Fibroblast of the aortic adventitia (primary cell): ENCODE measurements around the gene TBL1X. TPM values are rescaled to one million over a fixed set of nuclear protein-coding genes. Genes with fewer than 3 reads are reported as not detected.
"Not testable (repeated sequence)": the region's sequence is repeated elsewhere in the genome, so short reads cannot be mapped to it uniquely, and the experiment has no call there.

Experiments
- DNase-seq: peaks from one replicate; pipeline ENCODE4 v3.0.0-alpha.2; 2010; ENCODE audit warnings: low read depth
- H3K4me3 ChIP-seq: 2 replicates; pipeline ENCODE4 v1.5.1; 2011; ENCODE audit warnings: low read depth, mild to moderate bottlenecking, control low read depth, low read length, moderate library complexity
- total RNA-seq: library from RNA; depleted of rRNA; stranded (reverse); fragments of >200 nt; gene quantifications from 2 replicates; pipeline ENCODE4 v1.2.3, GENCODE V29; 2012; ENCODE audit warnings: low replicate concordance
- TF ChIP-seq, protein P1 (sequence below): IDR thresholded peaks from 2 replicates; pipeline ENCODE4 v1.5.1; 2011; ENCODE audit warnings: mild to moderate bottlenecking, low read length, control low read depth, inconsistent platforms; ENCODE audit not compliant: insufficient read depth

TBL1X gene
- total RNA-seq, 1 donor: 15.6 TPM

DNA sequence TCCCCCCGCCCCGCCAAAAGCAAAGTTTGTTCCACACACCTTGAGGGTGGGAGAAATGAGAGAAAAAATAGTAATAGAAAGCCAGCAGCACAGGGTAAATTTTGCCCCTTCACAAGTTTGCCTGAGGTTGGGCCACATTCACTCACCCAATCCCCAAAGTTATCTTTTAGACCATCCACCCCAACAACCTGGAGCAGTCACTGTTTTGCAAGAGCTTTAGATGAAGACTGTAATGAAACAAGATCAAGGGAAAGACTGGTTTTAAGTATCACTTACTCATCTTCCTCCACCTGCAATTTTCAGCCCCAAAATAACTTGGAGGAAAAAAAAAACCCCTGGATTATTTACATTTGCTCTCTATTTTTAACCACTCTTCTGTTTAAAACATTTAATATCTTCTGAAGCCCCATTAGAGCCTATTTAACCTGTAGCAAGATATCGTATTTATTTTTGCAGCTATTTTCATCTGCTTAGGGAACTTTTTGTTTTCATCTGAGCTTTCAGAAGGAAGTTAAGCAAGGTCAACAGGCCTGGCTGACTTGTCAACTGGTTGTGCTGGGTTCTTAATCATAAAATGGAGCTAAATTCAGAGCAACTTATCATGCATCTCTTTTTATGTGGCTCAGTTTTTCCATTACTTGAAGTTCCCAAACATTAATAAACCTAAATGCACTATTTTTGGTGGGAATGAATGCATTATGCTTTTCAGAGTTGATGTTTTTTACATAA, 24.6 kb upstream of the TBL1X start:
- DNase-seq: no peak
- TF ChIP-seq, protein P1, sequence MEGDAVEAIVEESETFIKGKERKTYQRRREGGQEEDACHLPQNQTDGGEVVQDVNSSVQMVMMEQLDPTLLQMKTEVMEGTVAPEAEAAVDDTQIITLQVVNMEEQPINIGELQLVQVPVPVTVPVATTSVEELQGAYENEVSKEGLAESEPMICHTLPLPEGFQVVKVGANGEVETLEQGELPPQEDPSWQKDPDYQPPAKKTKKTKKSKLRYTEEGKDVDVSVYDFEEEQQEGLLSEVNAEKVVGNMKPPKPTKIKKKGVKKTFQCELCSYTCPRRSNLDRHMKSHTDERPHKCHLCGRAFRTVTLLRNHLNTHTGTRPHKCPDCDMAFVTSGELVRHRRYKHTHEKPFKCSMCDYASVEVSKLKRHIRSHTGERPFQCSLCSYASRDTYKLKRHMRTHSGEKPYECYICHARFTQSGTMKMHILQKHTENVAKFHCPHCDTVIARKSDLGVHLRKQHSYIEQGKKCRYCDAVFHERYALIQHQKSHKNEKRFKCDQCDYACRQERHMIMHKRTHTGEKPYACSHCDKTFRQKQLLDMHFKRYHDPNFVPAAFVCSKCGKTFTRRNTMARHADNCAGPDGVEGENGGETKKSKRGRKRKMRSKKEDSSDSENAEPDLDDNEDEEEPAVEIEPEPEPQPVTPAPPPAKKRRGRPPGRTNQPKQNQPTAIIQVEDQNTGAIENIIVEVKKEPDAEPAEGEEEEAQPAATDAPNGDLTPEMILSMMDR: no peak
- no peak overlapping the region for H3K4me3 ChIP-seq

DNA sequence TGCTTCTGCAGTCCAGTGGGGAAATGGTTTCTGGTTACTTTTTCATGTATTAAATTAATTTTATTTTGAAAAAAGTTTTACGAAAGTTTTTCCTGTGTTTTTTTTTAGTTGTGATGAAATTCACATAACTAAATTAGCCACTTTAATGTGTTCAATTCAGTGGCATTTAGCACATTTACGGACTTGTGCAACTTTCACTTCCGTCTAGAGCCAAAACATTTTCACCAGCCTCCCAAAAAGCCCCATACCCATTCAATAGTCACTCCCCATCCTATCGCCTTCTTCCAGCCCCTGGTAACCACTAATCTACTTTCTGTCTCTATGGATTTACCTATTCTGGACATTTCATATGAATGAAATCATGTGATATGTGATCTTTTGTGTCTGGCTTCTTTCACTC, 22.8 kb upstream of the TBL1X start:
- no peak for DNase-seq
- TF ChIP-seq, protein P1: no peak
- no peak overlapping the region for H3K4me3 ChIP-seq

DNA sequence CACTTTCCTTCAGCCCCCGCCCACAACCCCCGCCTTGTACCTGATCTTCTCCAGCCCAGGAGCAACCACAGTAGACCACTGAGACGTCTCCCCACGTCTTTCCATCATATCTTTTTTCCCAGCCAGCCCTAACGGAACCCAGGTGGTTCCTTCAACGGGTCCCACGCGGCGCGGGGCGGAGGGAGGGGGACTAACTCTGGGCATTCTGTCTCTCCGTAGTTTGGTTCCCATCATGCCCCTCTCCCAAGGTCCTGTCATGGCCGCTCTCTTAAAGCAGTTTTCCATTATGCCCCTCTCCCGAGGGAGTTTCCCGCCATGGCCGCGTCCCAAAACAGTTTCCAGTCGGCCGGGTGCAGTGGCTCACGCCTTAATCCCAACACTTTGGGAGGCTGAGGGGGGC, 21.5 kb upstream of the TBL1X start:
- TF ChIP-seq, protein P1: no peak
- H3K4me3 ChIP-seq: no peak overlapping the region
- no peak for DNase-seq

DNA sequence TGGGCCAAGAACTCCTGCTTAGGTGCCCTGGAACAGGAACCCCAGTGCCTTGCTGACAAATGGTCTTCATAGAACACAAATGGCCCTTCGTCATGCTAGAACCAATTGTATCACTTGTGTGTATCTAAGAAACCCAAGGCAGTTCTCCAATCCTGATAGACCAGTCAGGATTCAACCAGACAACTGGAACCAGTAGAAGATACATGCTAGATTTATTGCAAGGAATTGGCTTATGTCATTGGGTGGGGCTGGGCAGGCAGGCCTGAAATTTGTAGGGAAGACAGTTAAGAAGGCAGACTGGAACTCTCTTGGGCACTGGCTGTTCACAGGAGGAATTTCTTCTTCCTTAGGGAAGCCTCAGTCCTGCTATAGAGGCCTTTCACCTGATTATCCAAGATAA, 17.0 kb upstream of the TBL1X start:
- TF ChIP-seq, protein P1: no peak
- DNase-seq: peak; percentile 1
- no peak overlapping the region for H3K4me3 ChIP-seq

DNA sequence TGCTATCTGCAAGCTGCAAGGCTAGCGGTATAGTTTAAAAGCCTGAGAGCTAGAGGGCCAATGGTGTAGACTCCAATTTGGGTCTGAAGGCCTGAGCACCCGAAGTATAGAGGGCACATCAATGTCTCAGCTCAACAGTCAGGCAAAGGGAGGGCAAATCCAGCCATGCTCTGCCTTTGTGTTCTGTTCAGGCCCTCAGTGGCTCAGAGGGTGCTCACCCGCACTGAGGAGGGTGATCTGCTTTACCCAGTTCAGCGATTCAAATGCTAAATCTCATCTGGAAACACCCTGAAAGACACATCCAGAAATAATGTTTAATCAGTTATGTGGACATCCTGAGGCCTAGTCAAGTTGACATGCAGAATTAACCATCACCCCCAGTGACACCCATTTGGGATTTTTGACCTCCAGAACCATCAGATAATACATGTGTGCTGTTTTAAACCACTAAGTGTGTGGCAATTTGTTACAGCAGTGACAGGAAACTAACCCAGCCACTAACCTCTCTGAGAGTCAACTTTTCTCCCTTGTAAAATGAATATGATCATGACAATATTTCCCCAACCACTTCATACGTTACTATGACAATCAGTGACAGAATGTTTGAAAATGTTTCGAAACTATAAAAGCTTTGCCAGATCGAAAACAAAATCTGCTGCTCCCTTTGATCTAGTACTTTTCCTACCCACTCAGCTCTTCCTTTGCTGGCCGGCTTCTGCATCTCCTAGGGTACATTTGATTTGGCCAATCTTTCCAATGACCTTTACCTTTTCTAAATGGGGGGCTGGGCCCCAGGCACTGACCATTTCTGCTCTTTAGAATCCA, 8.4 kb upstream of the TBL1X start:
- no peak overlapping the region for H3K4me3 ChIP-seq
- TF ChIP-seq, protein P1: no peak
- no peak for DNase-seq

DNA sequence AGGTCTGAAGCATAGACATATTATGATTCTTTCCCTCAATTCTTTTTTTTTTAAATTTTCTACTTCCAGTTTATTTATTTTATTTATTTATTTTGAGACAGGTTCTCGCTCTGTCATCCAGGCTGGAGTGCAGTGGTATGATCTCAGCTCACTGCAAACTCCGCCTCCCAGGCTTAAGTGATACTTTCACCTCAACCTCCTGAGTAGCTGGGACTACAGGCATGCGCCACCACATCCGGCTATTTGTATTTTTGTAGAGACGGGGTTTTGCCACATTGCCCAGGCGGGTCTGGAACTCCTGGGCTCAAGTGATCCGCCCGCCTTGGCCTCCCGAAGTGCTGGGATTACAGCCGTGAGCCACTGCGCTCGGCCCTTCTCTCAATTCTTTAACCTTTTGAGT, 6.8 kb upstream of the TBL1X start:
- H3K4me3 ChIP-seq, DNase-seq: not testable (repeated sequence)

DNA sequence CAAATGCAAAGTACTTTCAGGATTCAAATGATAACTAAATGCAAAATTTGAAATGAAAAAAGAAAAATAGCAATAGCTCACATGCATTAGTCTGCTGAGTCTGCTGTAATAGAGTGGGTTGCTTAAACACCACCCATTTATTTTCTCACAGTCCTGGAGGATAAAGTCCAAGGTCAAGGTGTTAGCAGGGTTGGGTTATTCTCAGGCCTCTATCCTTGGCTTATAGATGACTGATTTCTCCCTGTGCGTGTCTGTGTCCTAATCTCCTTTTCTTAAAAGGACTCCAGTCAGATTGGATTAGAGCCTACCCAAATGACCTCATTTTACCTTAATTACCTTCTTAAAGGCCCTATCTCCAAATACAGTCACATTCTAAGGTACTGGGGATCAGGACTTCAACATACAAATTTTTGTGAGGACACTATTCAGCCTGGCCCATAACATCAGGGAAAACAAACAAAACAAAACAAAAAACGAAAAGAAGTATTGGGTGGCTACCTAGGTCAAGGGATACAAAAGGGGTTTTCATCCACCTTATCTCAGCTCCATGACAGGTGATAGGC, 6.3 kb upstream of the TBL1X start:
- H3K4me3 ChIP-seq: no peak overlapping the region
- TF ChIP-seq, protein P1: no peak
- DNase-seq: peak; percentile 12
